Measurements from ENCODE around the gene FXYD2.
"Not testable (repeated sequence)": the region's sequence is repeated elsewhere in the genome, so short reads cannot be mapped to it uniquely, and the experiment has no call there.

FXYD2 gene

GRCh38 chr11:117819096-117820040, 5.2 kb downstream of the FXYD2 start:
- peak; percentile 74 to 79 for DNase-seq

GRCh38 chr11:117818041-117818873, 6.3 kb downstream of the FXYD2 start:
- DNase-seq: peak in 1 of 2 donors; percentile 45

GRCh38 chr11:117817368-117818040, 7.0 kb downstream of the FXYD2 start:
- peak; percentile 84 to 89 for DNase-seq

- peak; percentile 35 to 61 for DNase-seq
Measured at GRCh38 chr11:117816846-117817367, 7.6 kb downstream of the FXYD2 start.

- DNase-seq: no peak
Measured at GRCh38 chr11:117816151-117816741, 8.3 kb downstream of the FXYD2 start.

- peak; percentile 95 for DNase-seq
Measured at GRCh38 chr11:117815262-117815803, 9.2 kb downstream of the FXYD2 start.

- DNase-seq: peak in 1 of 2 donors; percentile 24
Measured at GRCh38 chr11:117814766-117815261, 9.7 kb downstream of the FXYD2 start.

GRCh38 chr11:117814204-117814765, 10.3 kb downstream of the FXYD2 start:
- DNase-seq: no peak

GRCh38 chr11:117810056-117810451, 14.5 kb downstream of the FXYD2 start:
- not testable (repeated sequence) for DNase-seq

- DNase-seq: peak; percentile 84 to 89
Measured at GRCh38 chr11:117809236-117810055, 15.1 kb downstream of the FXYD2 start.

- DNase-seq: no peak
Measured at GRCh38 chr11:117808784-117809183, 15.8 kb downstream of the FXYD2 start.

- peak; percentile 73 to 77 for DNase-seq
Measured at GRCh38 chr11:117807482-117808327, 16.8 kb downstream of the FXYD2 start.

- peak; percentile 83 to 88 for DNase-seq
Measured at GRCh38 chr11:117806846-117807245, 17.7 kb downstream of the FXYD2 start.

GRCh38 chr11:117805045-117805444, 19.5 kb downstream of the FXYD2 start:
- peak; percentile 90 to 92 for DNase-seq

GRCh38 chr11:117803896-117804295, 20.6 kb downstream of the FXYD2 start:
- DNase-seq: no peak

GRCh38 chr11:117799634-117800033, 24.9 kb downstream of the FXYD2 start:
- DNase-seq: no peak

- no peak for DNase-seq
Measured at GRCh38 chr11:117796872-117797529, 27.5 kb downstream of the FXYD2 start, which contains the start of gene DSCAML1. DSCAML1 (minus strand) TSS chr11:117797216; CDS start chr11:117797079, 137 bp downstream.

GRCh38 chr11:117796456-117796871, 28.1 kb downstream of the FXYD2 start:
- no peak for DNase-seq
